ENCODE measurements around the gene CKAP5.

CKAP5 gene

DNA sequence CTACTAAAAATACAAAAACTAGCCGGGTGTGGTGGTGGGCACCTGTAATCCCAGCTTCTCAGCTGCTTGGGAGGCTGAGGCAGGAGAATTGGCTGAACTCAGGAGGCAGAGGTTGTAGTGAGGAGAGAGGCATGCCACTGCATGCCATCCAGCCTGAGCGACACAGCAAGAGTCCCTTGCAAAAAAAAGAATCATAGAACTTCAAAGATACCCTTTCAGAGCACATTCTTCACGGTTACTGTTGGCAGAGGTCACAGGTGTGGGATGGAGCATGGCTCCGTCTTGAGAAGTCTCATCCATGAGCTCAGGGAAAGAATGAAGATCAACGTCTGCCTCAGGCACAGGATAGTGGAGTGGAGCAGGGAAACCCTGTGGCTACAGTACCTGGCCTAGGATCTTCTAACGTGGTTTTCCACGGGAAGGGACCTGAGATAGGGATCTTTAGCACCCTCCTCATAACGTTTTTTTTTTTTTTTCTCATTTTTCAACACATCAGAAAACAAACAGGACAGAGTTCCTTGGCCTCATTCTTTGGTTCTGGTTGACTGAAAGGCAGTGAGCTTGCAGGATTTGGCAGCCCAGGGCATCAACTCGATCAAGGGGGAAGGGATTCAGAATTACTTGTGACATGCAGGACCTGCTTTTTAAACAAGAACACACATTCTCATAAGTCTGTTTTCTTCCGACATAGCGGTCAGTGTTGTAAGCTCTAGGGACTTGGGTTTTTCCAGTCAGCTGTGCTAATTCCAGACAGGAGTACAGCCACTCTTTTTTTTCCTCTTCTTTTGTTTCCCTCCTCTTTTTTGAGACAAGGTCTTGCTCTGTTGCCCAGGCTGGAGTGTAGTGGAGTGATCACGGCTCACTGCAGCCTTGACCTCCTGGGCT lies 104.2 kb downstream of the CKAP5 start:
- Histone ChIP-seq H3F3A (ENCODE audit: insufficient read depth) (no peaks in the 10 kb centered on the region), H3K79me2 (ENCODE audit: insufficient read depth, low read length) (no peaks in the 10 kb centered on the region), H4K20me1 (ENCODE audit: low read depth, low read length) (no peaks in the 10 kb centered on the region), H3K4me2 (ENCODE audit: low read depth, low read length, poor library complexity, severe bottlenecking) (no peak overlapping the region), H3K36me3 (ENCODE audit: low read length) (peaks cover 7% of the 10 kb centered on the region; the same call in 1 of the 2 replicates), H3K9me2 (replicated peaks; ENCODE audit: insufficient read depth, low read length) (no peaks in the 10 kb centered on the region), H3K4me3 (ENCODE audit: insufficient read depth, low read length, poor library complexity, severe bottlenecking) (no peak overlapping the region), H3K9me3 (ENCODE audit: insufficient read depth, low read length) (no peaks in the 10 kb centered on the region), H3K9ac (ENCODE audit: low read length) (no peak overlapping the region), H2AFZ (ENCODE audit: low read depth, low read length, severe bottlenecking) (no peak overlapping the region), H3K27ac (ENCODE audit: low read depth, low read length) (no peak overlapping the region), H3K27me3 (ENCODE audit: low read length) (no peaks in the 10 kb centered on the region)
- TF ChIP-seq, protein P1, sequence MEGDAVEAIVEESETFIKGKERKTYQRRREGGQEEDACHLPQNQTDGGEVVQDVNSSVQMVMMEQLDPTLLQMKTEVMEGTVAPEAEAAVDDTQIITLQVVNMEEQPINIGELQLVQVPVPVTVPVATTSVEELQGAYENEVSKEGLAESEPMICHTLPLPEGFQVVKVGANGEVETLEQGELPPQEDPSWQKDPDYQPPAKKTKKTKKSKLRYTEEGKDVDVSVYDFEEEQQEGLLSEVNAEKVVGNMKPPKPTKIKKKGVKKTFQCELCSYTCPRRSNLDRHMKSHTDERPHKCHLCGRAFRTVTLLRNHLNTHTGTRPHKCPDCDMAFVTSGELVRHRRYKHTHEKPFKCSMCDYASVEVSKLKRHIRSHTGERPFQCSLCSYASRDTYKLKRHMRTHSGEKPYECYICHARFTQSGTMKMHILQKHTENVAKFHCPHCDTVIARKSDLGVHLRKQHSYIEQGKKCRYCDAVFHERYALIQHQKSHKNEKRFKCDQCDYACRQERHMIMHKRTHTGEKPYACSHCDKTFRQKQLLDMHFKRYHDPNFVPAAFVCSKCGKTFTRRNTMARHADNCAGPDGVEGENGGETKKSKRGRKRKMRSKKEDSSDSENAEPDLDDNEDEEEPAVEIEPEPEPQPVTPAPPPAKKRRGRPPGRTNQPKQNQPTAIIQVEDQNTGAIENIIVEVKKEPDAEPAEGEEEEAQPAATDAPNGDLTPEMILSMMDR (IDR thresholded peaks at IDR 0.05; ENCODE audit: insufficient read depth, low read length, poor library complexity, severe bottlenecking) = no peak
- TF ChIP-seq EZH2phosphoT487 (conservative IDR thresholded peaks at IDR 0.05; ENCODE audit: low read length) = no peak

DNA sequence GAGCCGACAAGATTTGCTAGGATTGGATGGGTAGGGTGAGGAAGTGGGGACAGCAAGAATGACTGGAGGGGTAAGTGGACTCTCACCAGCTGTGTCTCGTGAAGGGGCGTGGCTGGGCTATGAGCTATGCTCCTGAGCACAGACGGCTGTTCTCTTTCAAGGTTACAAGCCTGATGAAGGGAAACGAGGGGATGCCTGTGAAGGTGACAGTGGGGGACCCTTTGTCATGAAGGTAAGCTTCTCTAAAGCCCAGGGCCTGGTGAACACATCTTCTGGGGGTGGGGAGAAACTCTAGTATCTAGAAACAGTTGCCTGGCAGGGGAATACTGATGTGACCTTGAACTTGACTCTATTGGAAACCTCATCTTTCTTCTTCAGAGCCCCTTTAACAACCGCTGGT lies 107.2 kb downstream of the CKAP5 start:
- Histone ChIP-seq H3K9me3 (ENCODE audit: insufficient read depth, low read length) (no peaks in the 10 kb centered on the region), H4K20me1 (ENCODE audit: low read depth, low read length) (no peaks in the 10 kb centered on the region), H3K9ac (ENCODE audit: low read length) (no peak overlapping the region), H3K9me2 (replicated peaks; ENCODE audit: insufficient read depth, low read length) (no peaks in the 10 kb centered on the region), H3K4me2 (ENCODE audit: low read depth, low read length, poor library complexity, severe bottlenecking) (no peak overlapping the region), H3K4me3 (ENCODE audit: insufficient read depth, low read length, poor library complexity, severe bottlenecking) (no peak overlapping the region), H3F3A (ENCODE audit: insufficient read depth) (no peaks in the 10 kb centered on the region), H3K79me2 (ENCODE audit: insufficient read depth, low read length) (no peaks in the 10 kb centered on the region), H3K27ac (ENCODE audit: low read depth, low read length) (no peak overlapping the region), H2AFZ (ENCODE audit: low read depth, low read length, severe bottlenecking) (no peak overlapping the region), H3K36me3 (ENCODE audit: low read length) (no peaks in the 10 kb centered on the region; the same call in 1 of the 2 replicates), H3K27me3 (ENCODE audit: low read length) (no peaks in the 10 kb centered on the region)
- TF ChIP-seq, protein P1 (IDR thresholded peaks at IDR 0.05; ENCODE audit: insufficient read depth, low read length, poor library complexity, severe bottlenecking) = no peak
- TF ChIP-seq EZH2phosphoT487 (conservative IDR thresholded peaks at IDR 0.05; ENCODE audit: low read length) = no peak

DNA sequence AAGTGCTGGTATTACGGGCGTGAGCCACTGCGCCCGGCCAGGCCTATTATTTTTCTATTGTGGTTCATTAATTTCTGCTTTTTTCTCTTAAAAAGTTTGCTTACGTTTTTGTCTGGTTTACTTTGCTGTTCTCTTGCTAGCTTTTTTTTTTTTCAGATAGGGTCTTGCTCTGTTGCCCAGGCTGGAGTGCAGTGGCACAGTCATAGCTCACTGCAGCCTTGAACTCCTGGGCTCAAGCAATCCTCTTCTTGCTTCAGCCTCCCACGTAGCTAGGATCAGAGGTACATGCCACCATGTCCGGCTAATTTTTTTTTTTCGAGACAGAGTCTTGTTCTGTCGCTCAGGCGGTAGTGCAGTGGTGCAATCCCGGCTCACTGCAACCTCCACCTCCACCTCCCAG lies 108.4 kb downstream of the CKAP5 start:
- TF ChIP-seq, protein P1 (IDR thresholded peaks at IDR 0.05; ENCODE audit: insufficient read depth, low read length, poor library complexity, severe bottlenecking) = no peak
- no peak for TF ChIP-seq EZH2phosphoT487 (conservative IDR thresholded peaks at IDR 0.05; ENCODE audit: low read length)
- Histone ChIP-seq H3F3A (ENCODE audit: insufficient read depth) (no peaks in the 10 kb centered on the region), H3K36me3 (ENCODE audit: low read length) (no peaks in the 10 kb centered on the region; the same call in 1 of the 2 replicates), H3K9me2 (replicated peaks; ENCODE audit: insufficient read depth, low read length) (no peaks in the 10 kb centered on the region), H3K9me3 (ENCODE audit: insufficient read depth, low read length) (no peaks in the 10 kb centered on the region), H3K79me2 (ENCODE audit: insufficient read depth, low read length) (no peaks in the 10 kb centered on the region), H3K9ac (ENCODE audit: low read length) (no peak overlapping the region), H3K27me3 (ENCODE audit: low read length) (no peaks in the 10 kb centered on the region), H3K4me2 (ENCODE audit: low read depth, low read length, poor library complexity, severe bottlenecking) (no peak overlapping the region), H4K20me1 (ENCODE audit: low read depth, low read length) (no peaks in the 10 kb centered on the region), H3K4me3 (ENCODE audit: insufficient read depth, low read length, poor library complexity, severe bottlenecking) (no peak overlapping the region), H3K27ac (ENCODE audit: low read depth, low read length) (no peak overlapping the region), H2AFZ (ENCODE audit: low read depth, low read length, severe bottlenecking) (no peak overlapping the region)

All from SU-DHL-6 (cell line).